IPS-18c (cell line): ENCODE results near the gene USP40.

ENCODE experiments used
- H3K4me3 ChIP-seq: 2 replicates; pipeline ENCODE4 v1.7.0; 2013; ENCODE audit warnings: low read depth, mild to moderate bottlenecking, low read length, moderate library complexity; ENCODE audit not compliant: insufficient read depth
- H3K9me3 ChIP-seq: one replicate; pipeline ENCODE4 v1.6.1; 2013; ENCODE audit warnings: mild to moderate bottlenecking, low read length, moderate library complexity; ENCODE audit not compliant: control insufficient read depth, insufficient read depth

Gene USP40

GRCh38 chr2:233456934-233457333, 109.6 kb downstream of the USP40 start:
- Histone ChIP-seq H3K4me3 (no peak overlapping the region), H3K9me3 (no peaks in the 10 kb centered on the region)

GRCh38 chr2:233456111-233456510, 110.5 kb downstream of the USP40 start:
- no peaks in the 10 kb centered on the region for H3K9me3 ChIP-seq
- H3K4me3 ChIP-seq: no peak overlapping the region

GRCh38 chr2:233455491-233455890, 111.1 kb downstream of the USP40 start:
- H3K4me3 ChIP-seq: no peak overlapping the region

GRCh38 chr2:233455006-233455405, 111.6 kb downstream of the USP40 start:
- H3K9me3 ChIP-seq: no peaks in the 10 kb centered on the region
- no peak overlapping the region for H3K4me3 ChIP-seq

More at GRCh38 chr2:233455491-233455890, 111.1 kb downstream of the USP40 start:
- H3K9me3 ChIP-seq: no peaks in the 10 kb centered on the region

GRCh38 chr2:233453916-233454315, 112.7 kb downstream of the USP40 start:
- Histone ChIP-seq H3K9me3 (no peaks in the 10 kb centered on the region), H3K4me3 (no peak overlapping the region)

- Histone ChIP-seq H3K4me3 (no peak overlapping the region), H3K9me3 (no peaks in the 10 kb centered on the region)
Observed at GRCh38 chr2:233453111-233453915, 113.3 kb downstream of the USP40 start.

GRCh38 chr2:233451950-233452349, 114.6 kb downstream of the USP40 start:
- no peak overlapping the region for H3K4me3 ChIP-seq

GRCh38 chr2:233450864-233451575, 115.6 kb downstream of the USP40 start:
- Histone ChIP-seq H3K4me3 (no peak overlapping the region), H3K9me3 (no peaks in the 10 kb centered on the region)

More at GRCh38 chr2:233451950-233452349, 114.6 kb downstream of the USP40 start:
- H3K9me3 ChIP-seq: no peaks in the 10 kb centered on the region

GRCh38 chr2:233449921-233450863, 116.4 kb downstream of the USP40 start:
- H3K4me3 ChIP-seq: no peak overlapping the region
- H3K9me3 ChIP-seq: no peaks in the 10 kb centered on the region

GRCh38 chr2:233449081-233449901, 117.3 kb downstream of the USP40 start:
- H3K4me3 ChIP-seq: no peak overlapping the region
- H3K9me3 ChIP-seq: no peaks in the 10 kb centered on the region

- Histone ChIP-seq H3K9me3 (no peaks in the 10 kb centered on the region), H3K4me3 (no peak overlapping the region)
Observed at GRCh38 chr2:233448575-233448974, 118.0 kb downstream of the USP40 start.

- H3K9me3 ChIP-seq: no peaks in the 10 kb centered on the region
- no peak overlapping the region for H3K4me3 ChIP-seq
Observed at GRCh38 chr2:233448220-233448559, 118.4 kb downstream of the USP40 start.

GRCh38 chr2:233447506-233448219, 118.9 kb downstream of the USP40 start:
- Histone ChIP-seq H3K4me3 (no peak overlapping the region), H3K9me3 (no peaks in the 10 kb centered on the region)

- no peak overlapping the region for H3K4me3 ChIP-seq
- H3K9me3 ChIP-seq: no peaks in the 10 kb centered on the region
Observed at GRCh38 chr2:233446606-233447305, 119.8 kb downstream of the USP40 start.

GRCh38 chr2:233446121-233446520, 120.5 kb downstream of the USP40 start:
- Histone ChIP-seq H3K9me3 (no peaks in the 10 kb centered on the region), H3K4me3 (no peak overlapping the region)
